Mesothelial cell of epicardium (in vitro differentiated cells): ENCODE measurements around the gene RNF113B. TPM values are rescaled to one million over a fixed set of nuclear protein-coding genes. Genes with fewer than 3 reads are reported as not detected.

Experiments
- DNase-seq, 2 experiments: peaks; one replicate each; pipeline ENCODE4 v3.0.0; 2021; ENCODE audit warnings: low spot score in 2 of 2; ENCODE audit not compliant: unreplicated experiment in 2 of 2
- H3K27ac Mint-ChIP-seq: 2 replicates; pipeline ENCODE4 v1.8.0; 2021; ENCODE audit warnings: mixed read lengths
- H3K27me3 Mint-ChIP-seq: 2 replicates; pipeline ENCODE4 v1.8.0; 2021; ENCODE audit warnings: low read depth, mixed read lengths
- H3K36me3 Mint-ChIP-seq: 2 replicates; pipeline ENCODE4 v1.8.0; 2021; ENCODE audit warnings: mixed read lengths
- H3K4me1 Mint-ChIP-seq: 2 replicates; pipeline ENCODE4 v1.8.0; 2021; ENCODE audit warnings: mixed read lengths
- H3K4me3 Mint-ChIP-seq: 2 replicates; pipeline ENCODE4 v1.8.0; 2021; ENCODE audit warnings: mild to moderate bottlenecking, moderate library complexity, mixed read lengths
- H3K9me3 Mint-ChIP-seq: 2 replicates; pipeline ENCODE4 v1.8.0; 2021; ENCODE audit warnings: mixed read lengths
- total RNA-seq: library from RNA; stranded (reverse); gene quantifications from 3 replicates; pipeline ENCODE4 v1.2.1, GENCODE V29; 2021
- TF ChIP-seq, protein P1 (sequence below): fragments of 200-600 bp; sonication (generic); IDR thresholded peaks from one replicate; pipeline ENCODE4 v1.5.0; 2021; ENCODE audit warnings: antibody characterized with exemption; ENCODE audit not compliant: unreplicated experiment

The RNF113B gene
- total RNA-seq, 1 donor from 2014 or later: not detected

DNA sequence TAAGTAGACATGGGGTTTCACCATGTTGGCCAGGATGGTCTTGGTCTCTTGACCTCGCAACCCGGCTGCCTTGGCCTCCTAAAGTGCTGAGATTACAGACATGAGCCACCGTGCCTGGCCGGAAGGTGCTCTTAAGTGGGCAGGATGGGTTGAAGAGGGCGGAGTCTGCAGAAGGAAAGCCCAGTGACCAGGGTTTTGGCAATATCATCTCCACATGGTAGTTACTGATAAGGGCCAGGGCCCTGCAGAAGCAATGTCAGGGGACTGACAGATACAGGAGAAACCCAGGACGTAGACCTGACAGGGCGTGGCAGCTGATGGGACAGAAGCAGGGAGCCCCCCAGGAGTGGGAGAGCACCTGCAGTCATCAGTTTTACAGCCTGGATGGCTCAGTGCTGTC, 45.7 kb upstream of the RNF113B start:
- Mint-ChIP-seq H3K27me3 (no peaks in the 10 kb centered on the region), H3K4me3 (no peak overlapping the region), H3K9me3 (peaks cover 10% of the 10 kb centered on the region), H3K27ac (peak overlapping the region; percentile 60), H3K36me3 (peaks cover 20% of the 10 kb centered on the region), H3K4me1 (peaks cover 76% of the 10 kb centered on the region)
- no peak for DNase-seq
- TF ChIP-seq, protein P1, sequence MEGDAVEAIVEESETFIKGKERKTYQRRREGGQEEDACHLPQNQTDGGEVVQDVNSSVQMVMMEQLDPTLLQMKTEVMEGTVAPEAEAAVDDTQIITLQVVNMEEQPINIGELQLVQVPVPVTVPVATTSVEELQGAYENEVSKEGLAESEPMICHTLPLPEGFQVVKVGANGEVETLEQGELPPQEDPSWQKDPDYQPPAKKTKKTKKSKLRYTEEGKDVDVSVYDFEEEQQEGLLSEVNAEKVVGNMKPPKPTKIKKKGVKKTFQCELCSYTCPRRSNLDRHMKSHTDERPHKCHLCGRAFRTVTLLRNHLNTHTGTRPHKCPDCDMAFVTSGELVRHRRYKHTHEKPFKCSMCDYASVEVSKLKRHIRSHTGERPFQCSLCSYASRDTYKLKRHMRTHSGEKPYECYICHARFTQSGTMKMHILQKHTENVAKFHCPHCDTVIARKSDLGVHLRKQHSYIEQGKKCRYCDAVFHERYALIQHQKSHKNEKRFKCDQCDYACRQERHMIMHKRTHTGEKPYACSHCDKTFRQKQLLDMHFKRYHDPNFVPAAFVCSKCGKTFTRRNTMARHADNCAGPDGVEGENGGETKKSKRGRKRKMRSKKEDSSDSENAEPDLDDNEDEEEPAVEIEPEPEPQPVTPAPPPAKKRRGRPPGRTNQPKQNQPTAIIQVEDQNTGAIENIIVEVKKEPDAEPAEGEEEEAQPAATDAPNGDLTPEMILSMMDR: no peak

DNA sequence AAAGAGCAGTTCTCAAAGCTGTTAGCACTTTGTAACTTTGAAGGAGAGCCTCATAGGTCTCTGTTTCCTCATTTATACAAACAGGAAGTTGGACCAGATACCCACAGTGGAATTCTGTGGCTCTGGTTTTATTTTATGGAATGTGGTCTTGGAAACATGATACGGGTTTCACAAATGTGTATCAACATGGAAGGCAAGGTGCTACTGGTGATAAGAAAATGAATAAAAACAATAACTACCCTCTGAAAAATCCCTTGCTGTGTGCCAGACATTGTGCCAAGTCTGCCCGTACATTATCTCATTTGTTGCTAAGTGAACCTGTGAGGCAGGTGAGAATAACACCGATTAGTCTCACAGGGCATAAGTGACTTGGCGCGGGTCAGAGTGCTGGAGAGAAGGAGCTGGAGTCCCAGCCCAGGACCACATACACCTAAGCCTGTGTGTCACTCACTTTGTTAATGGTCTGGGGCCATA, 45.0 kb upstream of the RNF113B start:
- H3K27ac Mint-ChIP-seq: peak overlapping the region; percentile 80
- H3K4me3 Mint-ChIP-seq: no peak overlapping the region
- TF ChIP-seq, protein P1: no peak
- no peaks in the 10 kb centered on the region for H3K27me3 Mint-ChIP-seq
- H3K4me1 Mint-ChIP-seq: peaks cover 83% of the 10 kb centered on the region
- peaks cover 13% of the 10 kb centered on the region for H3K36me3 Mint-ChIP-seq
- no peak for DNase-seq
- peaks cover 5% of the 10 kb centered on the region for H3K9me3 Mint-ChIP-seq

DNA sequence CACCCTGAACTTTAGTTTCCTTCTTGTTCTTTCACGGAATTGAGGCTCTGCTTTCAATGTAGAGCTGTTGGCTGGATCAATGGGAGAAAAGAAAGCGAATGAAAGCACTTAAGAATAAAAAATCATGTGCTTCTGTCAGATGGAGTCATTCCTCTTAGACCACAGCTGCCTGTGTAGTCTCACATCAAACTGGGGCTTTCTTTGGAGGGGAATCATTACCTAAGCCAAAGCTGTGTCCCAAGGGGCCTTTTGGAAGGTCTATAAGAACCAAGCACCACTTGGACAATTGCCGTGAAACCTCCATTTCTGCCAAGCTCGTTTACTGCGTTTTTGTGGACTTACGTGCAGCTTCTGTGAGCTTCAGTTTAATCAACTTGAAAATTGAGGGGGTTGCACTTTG, 44.2 kb upstream of the RNF113B start:
- Mint-ChIP-seq H3K27ac (peak overlapping the region; percentile 80), H3K4me3 (no peak overlapping the region), H3K9me3 (peaks cover under 1% of the 10 kb centered on the region), H3K36me3 (peaks cover 6% of the 10 kb centered on the region), H3K27me3 (no peaks in the 10 kb centered on the region), H3K4me1 (peaks cover 83% of the 10 kb centered on the region)
- DNase-seq: no peak
- TF ChIP-seq, protein P1: no peak

DNA sequence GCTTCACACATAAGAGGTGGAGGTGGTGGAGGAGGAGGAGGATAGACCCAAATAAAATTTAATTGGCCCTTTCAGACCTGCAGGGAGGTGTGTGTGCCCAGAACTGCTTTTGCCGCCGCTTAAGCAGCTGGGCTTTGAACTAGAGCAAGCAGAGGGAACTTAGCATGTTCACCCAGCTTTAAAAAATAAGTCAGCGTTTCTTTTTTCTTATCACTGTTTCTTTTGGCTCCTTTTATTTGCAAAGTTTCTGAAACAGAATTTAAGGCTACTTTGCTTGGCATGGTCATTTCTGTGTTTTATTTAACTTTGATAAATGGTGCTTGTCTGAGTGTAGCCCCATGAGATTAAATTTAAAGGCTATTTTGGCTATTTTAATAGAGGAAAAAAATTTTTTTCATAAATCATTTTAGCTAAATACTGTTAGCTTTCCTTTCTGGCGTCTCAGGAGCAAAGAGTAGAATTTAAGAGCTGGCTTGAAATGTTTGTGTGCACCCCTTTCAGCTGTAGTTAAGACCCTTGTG, 43.3 kb upstream of the RNF113B start:
- H3K9me3 Mint-ChIP-seq: no peaks in the 10 kb centered on the region
- DNase-seq: no peak
- no peaks in the 10 kb centered on the region for H3K27me3 Mint-ChIP-seq
- H3K36me3 Mint-ChIP-seq: peaks cover 4% of the 10 kb centered on the region
- TF ChIP-seq, protein P1: no peak
- H3K4me3 Mint-ChIP-seq: peak overlapping the region; percentile 27
- peak overlapping the region; percentile 80 for H3K27ac Mint-ChIP-seq
- H3K4me1 Mint-ChIP-seq: peaks cover 86% of the 10 kb centered on the region

DNA sequence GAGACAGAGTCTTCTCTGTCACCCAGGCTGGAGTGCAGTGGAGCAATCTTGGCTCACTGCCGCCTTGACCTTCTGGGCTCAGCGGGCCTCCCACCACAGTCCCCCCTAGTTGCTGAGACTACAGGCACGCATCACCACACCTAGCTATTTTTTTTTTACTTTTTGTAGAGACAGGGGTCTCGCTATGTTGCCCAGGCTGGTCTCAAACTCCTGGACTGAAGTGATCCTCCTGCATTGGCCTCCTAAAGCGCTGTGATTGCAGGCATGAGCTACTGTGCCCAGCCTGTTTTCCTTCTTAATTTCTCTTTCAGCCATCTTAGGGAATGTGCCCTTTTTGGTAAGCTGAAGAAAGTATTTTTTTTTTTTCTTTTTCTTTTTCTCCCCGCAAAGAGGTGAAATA, 42.6 kb upstream of the RNF113B start:
- no peaks in the 10 kb centered on the region for H3K27me3 Mint-ChIP-seq
- H3K4me1 Mint-ChIP-seq: peaks cover 86% of the 10 kb centered on the region
- peak overlapping the region; percentile 80 for H3K27ac Mint-ChIP-seq
- H3K9me3 Mint-ChIP-seq: no peaks in the 10 kb centered on the region
- H3K4me3 Mint-ChIP-seq: peak overlapping the region; percentile 27
- peaks cover 4% of the 10 kb centered on the region for H3K36me3 Mint-ChIP-seq
- TF ChIP-seq, protein P1: no peak
- DNase-seq: no peak
